Panc1 (cell line): Measurements from ENCODE around the gene THRB. TPM values are rescaled to one million over a fixed set of nuclear protein-coding genes. Genes with fewer than 3 reads are reported as not detected.

Experiments
- ATAC-seq: fragments of 200-7000 bp; cut with Tn5 transposase; 2 replicates; pipeline ENCODE4 v1.9.1; 2020; ENCODE audit warnings: mild to moderate bottlenecking, moderate library complexity
- BruUV-seq: library from RNA; stranded (reverse); fragments of 400-500 nt; replicated peaks from 2 replicates; lab custom pipeline; 2021; lab: Mats Ljungman, UMichigan
- CTCF ChIA-PET: fragments of 300-600 bp; sonication (Branson Sonifier 250); formaldehyde crosslinking; loops from one replicate; lab custom pipeline; 2022; ENCODE audit warnings: antibody characterized with exemption; lab: Charles Lee
- POLR2A ChIA-PET: fragments of 300-600 bp; sonication (Branson Sonifier 250); formaldehyde crosslinking; loops from one replicate; lab custom pipeline; 2022; ENCODE audit warnings: antibody characterized with exemption; lab: Charles Lee
- DNase-seq: peaks from one replicate; pipeline ENCODE4 v3.0.0-alpha.2; 2010; ENCODE audit warnings: low read depth, low spot score
- H3K27ac ChIP-seq: 2 replicates; pipeline ENCODE4 v1.5.1; 2011; ENCODE audit warnings: mild to moderate bottlenecking, low read length, inconsistent platforms
- H3K27me3 ChIP-seq: fragments of 200-500 bp; sonication (Bioruptor generic); 2 replicates; pipeline ENCODE4 v1.6.0; 2014; ENCODE audit warnings: low read length, inconsistent platforms; ENCODE audit not compliant: control insufficient read depth, insufficient read depth
- H3K36me3 ChIP-seq: fragments of 200-500 bp; sonication (Bioruptor generic); 2 replicates; pipeline ENCODE4 v1.5.1; 2014; ENCODE audit warnings: inconsistent platforms, mild to moderate bottlenecking, low read length, moderate library complexity; ENCODE audit not compliant: control insufficient read depth, insufficient read depth
- H3K4me1 ChIP-seq: 2 replicates; pipeline ENCODE4 v1.5.1; 2011; ENCODE audit warnings: inconsistent platforms, mild to moderate bottlenecking, low read length, moderate library complexity; ENCODE audit not compliant: control insufficient read depth, insufficient read depth
- H3K4me3 ChIP-seq, 2 experiments: 2 replicates each; pipeline ENCODE4 v1.5.1; 2011 to 2012; ENCODE audit warnings: low read depth in 2 of 2, low read length in 2 of 2, mild to moderate bottlenecking in 2 of 2, inconsistent platforms in 1 of 2, moderate library complexity in 1 of 2
- H3K9me3 ChIP-seq: fragments of 200-500 bp; sonication (Bioruptor generic); 2 replicates; pipeline ENCODE4 v1.5.1; 2014; ENCODE audit warnings: low read depth, mild to moderate bottlenecking, inconsistent platforms, low read length, moderate library complexity; ENCODE audit not compliant: control insufficient read depth, insufficient read depth
- CTCF ChIP-seq: fragments of 450-650 bp; IDR thresholded peaks from 2 replicates; pipeline ENCODE4 v1.5.1; 2017; ENCODE audit warnings: mild to moderate bottlenecking
- POLR2AphosphoS5 ChIP-seq: IDR thresholded peaks from 2 replicates; pipeline ENCODE4 v1.6.1; 2012; ENCODE audit warnings: mild to moderate bottlenecking, low read depth, low read length, moderate library complexity
- REST ChIP-seq, 2 experiments: IDR thresholded peaks; 2 replicates each; pipeline ENCODE4 v1.6.1; 2011 to 2012; ENCODE audit warnings: low read depth in 2 of 2, control low read depth in 1 of 2, low read length in 1 of 2, mild to moderate bottlenecking in 1 of 2, moderate library complexity in 1 of 2; ENCODE audit not compliant: insufficient read depth in 1 of 2
- SIN3A ChIP-seq: IDR thresholded peaks from 2 replicates; pipeline ENCODE4 v1.6.1; 2012; ENCODE audit warnings: low read depth, mild to moderate bottlenecking, low read length, moderate library complexity, borderline replicate concordance; ENCODE audit not compliant: insufficient read depth
- TCF7L2 ChIP-seq: IDR thresholded peaks from 2 replicates; pipeline ENCODE4 v1.6.1; 2011; ENCODE audit warnings: mild to moderate bottlenecking, low read depth, low read length, inconsistent platforms
- in situ Hi-C: cut with HindIII; loops from 2 replicates; pipeline ENCODE4 v1.10.0; 2016; ENCODE audit warnings: low sequenced_read_pairs, low pct_unique_long_range_greater_than_20kb
- intact Hi-C: fragments of 100-400 bp; cut with micrococcal nuclease; formaldehyde crosslinking; loops from one replicate; pipeline ENCODE4 v1.10.0; 2022; ENCODE audit not compliant: unreplicated experiment
- total RNA-seq: library from RNA; stranded (reverse); gene quantifications from one replicate; pipeline ENCODE4 v1.2.1, GENCODE V29; 2021; ENCODE audit not compliant: unreplicated experiment

The THRB gene
- total RNA-seq, 1 experiment from 2014 or later: 3.9 TPM

- Histone ChIP-seq H3K4me1 (no peaks in the 10 kb centered on the region), H3K27ac (no peak overlapping the region), H3K9me3 (no peaks in the 10 kb centered on the region), H3K4me3 (no peak overlapping the region), H3K36me3 (no peaks in the 10 kb centered on the region), H3K27me3 (no peaks in the 10 kb centered on the region)
- TF ChIP-seq REST (IDR thresholded peaks at IDR 0.05; ENCODE audit: insufficient read depth in 1 of 2, low read depth in 2 of 2, low read length in 1 of 2) (no peak), POLR2AphosphoS5 (no peak), SIN3A (no peak), CTCF (no peak), TCF7L2 (no peak)
- BruUV-seq: no TSS peak
- POLR2A ChIA-PET: no interaction called here
- ATAC-seq (no peak), DNase-seq (no peak)
- in situ Hi-C loops (no loop called here), intact Hi-C loops (no loop called here)
- CTCF ChIA-PET: no interaction called here
These were observed 156.1 kb downstream of the THRB start for GRCh38 chr3:24338409-24339130.

GRCh38 chr3:24336101-24336500, 158.5 kb downstream of the THRB start:
- POLR2A ChIA-PET: no interaction called here

More at GRCh38 chr3:24336101-24336500, 158.5 kb downstream of the THRB start:
- in situ Hi-C loops: no loop called here
- Histone ChIP-seq H3K36me3 (no peaks in the 10 kb centered on the region), H3K9me3 (no peaks in the 10 kb centered on the region), H3K4me3 (no peak overlapping the region), H3K27me3 (no peaks in the 10 kb centered on the region), H3K27ac (no peak overlapping the region), H3K4me1 (no peaks in the 10 kb centered on the region)
- TF ChIP-seq TCF7L2: no peak
- TF ChIP-seq REST (IDR thresholded peaks at IDR 0.05; ENCODE audit: insufficient read depth in 1 of 2, low read depth in 2 of 2, low read length in 1 of 2): no peak
- TF ChIP-seq POLR2AphosphoS5: no peak
- TF ChIP-seq CTCF: no peak
- no peak for TF ChIP-seq SIN3A
- DNase-seq (no peak), ATAC-seq (no peak)
- no TSS peak for BruUV-seq
- intact Hi-C loops: no loop called here
- CTCF ChIA-PET: no interaction called here
